Breast epithelium (tissue), 3 donors: ENCODE data around the gene LOXL3.

Experiments used
- POLR2A ChIP-seq: fragments of 450-650 bp; IDR thresholded peaks from one replicate; pipeline ENCODE4 v1.6.1; 2016; ENCODE audit warnings: antibody characterized with exemption, mild to moderate bottlenecking, moderate library complexity
- POLR2AphosphoS5 ChIP-seq, 3 donors: sonication (generic); formaldehyde crosslinking; IDR thresholded peaks; one replicate each; pipeline ENCODE4 v1.6.1; 2017; ENCODE audit warnings: antibody characterized with exemption in 3 of 3
- TF ChIP-seq, protein P1 (sequence below), 3 donors: fragments of 450-650 bp; IDR thresholded peaks; one replicate each; pipeline ENCODE4 v1.5.1; 2016 to 2017; ENCODE audit warnings: antibody characterized with exemption in 3 of 3, mild to moderate bottlenecking in 3 of 3, moderate library complexity in 3 of 3

DNA sequence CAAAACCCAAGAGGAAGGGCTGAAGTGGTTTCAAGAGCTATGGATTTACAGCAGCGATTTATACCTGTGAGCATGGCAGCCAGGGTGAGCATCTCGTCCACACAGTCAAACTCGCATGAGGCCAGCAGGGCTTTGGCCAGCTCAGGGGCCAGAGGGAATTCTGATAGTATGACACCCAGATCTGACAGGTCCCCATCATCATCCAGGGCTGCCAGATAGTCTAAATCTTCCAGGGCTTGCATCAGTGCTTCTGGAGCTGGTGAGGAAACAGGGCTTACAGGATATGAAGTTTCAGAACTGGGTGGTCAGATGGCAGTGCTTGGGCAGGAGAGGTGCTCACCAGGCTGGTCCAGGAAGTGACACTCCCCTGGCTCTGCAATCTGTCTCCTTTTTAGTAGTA, 31.2 kb downstream of the LOXL3 start:
- TF ChIP-seq, protein P1, sequence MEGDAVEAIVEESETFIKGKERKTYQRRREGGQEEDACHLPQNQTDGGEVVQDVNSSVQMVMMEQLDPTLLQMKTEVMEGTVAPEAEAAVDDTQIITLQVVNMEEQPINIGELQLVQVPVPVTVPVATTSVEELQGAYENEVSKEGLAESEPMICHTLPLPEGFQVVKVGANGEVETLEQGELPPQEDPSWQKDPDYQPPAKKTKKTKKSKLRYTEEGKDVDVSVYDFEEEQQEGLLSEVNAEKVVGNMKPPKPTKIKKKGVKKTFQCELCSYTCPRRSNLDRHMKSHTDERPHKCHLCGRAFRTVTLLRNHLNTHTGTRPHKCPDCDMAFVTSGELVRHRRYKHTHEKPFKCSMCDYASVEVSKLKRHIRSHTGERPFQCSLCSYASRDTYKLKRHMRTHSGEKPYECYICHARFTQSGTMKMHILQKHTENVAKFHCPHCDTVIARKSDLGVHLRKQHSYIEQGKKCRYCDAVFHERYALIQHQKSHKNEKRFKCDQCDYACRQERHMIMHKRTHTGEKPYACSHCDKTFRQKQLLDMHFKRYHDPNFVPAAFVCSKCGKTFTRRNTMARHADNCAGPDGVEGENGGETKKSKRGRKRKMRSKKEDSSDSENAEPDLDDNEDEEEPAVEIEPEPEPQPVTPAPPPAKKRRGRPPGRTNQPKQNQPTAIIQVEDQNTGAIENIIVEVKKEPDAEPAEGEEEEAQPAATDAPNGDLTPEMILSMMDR (IDR thresholded peaks at IDR 0.05), result no peak
- TF ChIP-seq POLR2A (no peak), POLR2AphosphoS5 (IDR thresholded peaks at IDR 0.05) (no peak)
